DOHH2 (cell line): ENCODE measurements around the gene ANKRD33.
A peak's percentile ranks its signal among the peaks of the same experiment; 100 is the strongest.

Experiments
- H3F3A ChIP-seq: fragments of 200-600 bp; sonication (generic), shearing (Covaris generic); 2 replicates; pipeline ENCODE4 v1.6.0; 2016; ENCODE audit warnings: antibody characterized with exemption, mild to moderate bottlenecking; ENCODE audit not compliant: control insufficient read depth, insufficient read depth
- H3K27ac ChIP-seq: fragments of 200-600 bp; sonication (generic); 2 replicates; pipeline ENCODE4 v1.5.1; 2014; ENCODE audit warnings: low read depth, mild to moderate bottlenecking, low read length, moderate library complexity
- H3K27me3 ChIP-seq: fragments of 200-600 bp; sonication (generic); 2 replicates; pipeline ENCODE4 v1.6.1; 2014; ENCODE audit warnings: mild to moderate bottlenecking, low read length, mixed read lengths; ENCODE audit not compliant: control insufficient read depth
- H3K36me3 ChIP-seq: fragments of 200-600 bp; sonication (generic); 2 replicates; pipeline ENCODE4 v1.6.1; 2014; ENCODE audit warnings: mild to moderate bottlenecking, low read length, moderate library complexity, mixed read lengths; ENCODE audit not compliant: control insufficient read depth
- H3K4me1 ChIP-seq: fragments of 200-600 bp; sonication (generic); 2 replicates; pipeline ENCODE4 v1.6.1; 2014; ENCODE audit warnings: mild to moderate bottlenecking, low read length, mixed read lengths; ENCODE audit not compliant: control insufficient read depth
- H3K4me2 ChIP-seq: fragments of 200-600 bp; sonication (generic); 2 replicates; pipeline ENCODE4 v1.6.0; 2014; ENCODE audit warnings: mild to moderate bottlenecking, low read length, moderate library complexity
- H3K4me3 ChIP-seq: fragments of 200-600 bp; sonication (generic); 2 replicates; pipeline ENCODE4 v1.5.1; 2014; ENCODE audit warnings: mild to moderate bottlenecking, low read length, mixed read lengths
- H3K79me2 ChIP-seq: fragments of 200-600 bp; sonication (generic); 2 replicates; pipeline ENCODE4 v1.6.1; 2014; ENCODE audit warnings: mild to moderate bottlenecking, low read length, mixed read lengths; ENCODE audit not compliant: control insufficient read depth
- H3K9me2 ChIP-seq: fragments of 200-600 bp; sonication (generic); replicated peaks from 2 replicates; pipeline ENCODE4 v1.6.1; 2014; ENCODE audit warnings: mild to moderate bottlenecking, low read length, mixed read lengths; ENCODE audit not compliant: control insufficient read depth
- H3K9me3 ChIP-seq: fragments of 200-600 bp; sonication (generic); 2 replicates; pipeline ENCODE4 v1.6.1; 2014; ENCODE audit warnings: antibody characterized with exemption, low read length, mixed read lengths; ENCODE audit not compliant: control insufficient read depth, insufficient read depth
- H4K20me1 ChIP-seq: fragments of 200-600 bp; sonication (generic); 2 replicates; pipeline ENCODE4 v1.6.0; 2014; ENCODE audit warnings: low read depth, mild to moderate bottlenecking, antibody characterized with exemption, low read length, moderate library complexity; ENCODE audit not compliant: control insufficient read depth, insufficient read depth
- EZH2phosphoT487 ChIP-seq: fragments of 200-600 bp; sonication (generic); IDR thresholded peaks from 2 replicates; pipeline ENCODE4 v1.6.1; 2017; ENCODE audit warnings: borderline replicate concordance, mild to moderate bottlenecking, antibody characterized with exemption, low read length, moderate library complexity, mixed read lengths
- TF ChIP-seq, protein P1 (sequence below): fragments of 200-600 bp; sonication (generic); IDR thresholded peaks from one replicate; pipeline ENCODE4 v1.5.1; 2014; ENCODE audit warnings: antibody characterized with exemption, mild to moderate bottlenecking, low read depth, low read length; ENCODE audit not compliant: poor library complexity, severe bottlenecking

Gene ANKRD33

DNA sequence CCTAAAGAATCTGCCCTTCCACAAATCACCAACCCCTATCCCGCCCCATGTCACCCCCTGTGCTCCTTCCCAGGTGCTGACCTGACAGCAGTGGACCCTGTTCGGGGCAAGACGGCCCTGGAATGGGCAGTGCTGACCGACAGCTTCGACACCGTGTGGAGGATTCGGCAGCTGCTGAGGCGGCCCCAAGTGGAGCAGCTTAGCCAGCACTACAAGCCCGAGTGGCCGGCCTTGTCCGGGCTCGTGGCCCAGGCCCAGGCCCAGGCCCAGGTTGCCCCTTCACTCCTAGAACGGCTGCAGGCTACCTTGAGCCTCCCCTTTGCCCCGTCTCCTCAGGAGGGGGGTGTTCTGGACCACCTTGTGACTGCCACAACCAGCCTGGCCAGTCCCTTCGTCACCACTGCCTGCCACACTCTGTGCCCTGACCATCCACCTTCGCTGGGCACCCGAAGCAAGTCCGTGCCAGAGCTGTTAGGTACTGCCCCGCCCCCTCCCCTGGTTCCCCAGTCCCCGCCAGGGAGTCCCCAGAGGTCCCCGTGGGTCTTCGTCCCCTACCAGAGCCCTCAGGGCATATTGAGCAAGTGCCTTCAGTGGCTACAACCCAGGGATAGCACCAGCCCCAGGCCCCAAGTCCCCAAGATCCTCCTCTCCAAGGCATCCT is 2.7 kb downstream of the ANKRD33 start:
- Histone ChIP-seq H3K79me2 (no peaks in the 10 kb centered on the region), H3K36me3 (no peaks in the 10 kb centered on the region), H3K27me3 (no peaks in the 10 kb centered on the region), H3F3A (no peaks in the 10 kb centered on the region), H4K20me1 (no peaks in the 10 kb centered on the region), H3K27ac (no peak overlapping the region), H3K9me3 (no peaks in the 10 kb centered on the region), H3K4me1 (peaks cover 9% of the 10 kb centered on the region), H3K9me2 (no peaks in the 10 kb centered on the region), H3K4me2 (no peak overlapping the region), H3K4me3 (no peak overlapping the region)
- TF ChIP-seq, protein P1, sequence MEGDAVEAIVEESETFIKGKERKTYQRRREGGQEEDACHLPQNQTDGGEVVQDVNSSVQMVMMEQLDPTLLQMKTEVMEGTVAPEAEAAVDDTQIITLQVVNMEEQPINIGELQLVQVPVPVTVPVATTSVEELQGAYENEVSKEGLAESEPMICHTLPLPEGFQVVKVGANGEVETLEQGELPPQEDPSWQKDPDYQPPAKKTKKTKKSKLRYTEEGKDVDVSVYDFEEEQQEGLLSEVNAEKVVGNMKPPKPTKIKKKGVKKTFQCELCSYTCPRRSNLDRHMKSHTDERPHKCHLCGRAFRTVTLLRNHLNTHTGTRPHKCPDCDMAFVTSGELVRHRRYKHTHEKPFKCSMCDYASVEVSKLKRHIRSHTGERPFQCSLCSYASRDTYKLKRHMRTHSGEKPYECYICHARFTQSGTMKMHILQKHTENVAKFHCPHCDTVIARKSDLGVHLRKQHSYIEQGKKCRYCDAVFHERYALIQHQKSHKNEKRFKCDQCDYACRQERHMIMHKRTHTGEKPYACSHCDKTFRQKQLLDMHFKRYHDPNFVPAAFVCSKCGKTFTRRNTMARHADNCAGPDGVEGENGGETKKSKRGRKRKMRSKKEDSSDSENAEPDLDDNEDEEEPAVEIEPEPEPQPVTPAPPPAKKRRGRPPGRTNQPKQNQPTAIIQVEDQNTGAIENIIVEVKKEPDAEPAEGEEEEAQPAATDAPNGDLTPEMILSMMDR, result no peak
- no peak for TF ChIP-seq EZH2phosphoT487

- no peaks in the 10 kb centered on the region for H3K9me3 ChIP-seq
- H3K36me3 ChIP-seq, result no peaks in the 10 kb centered on the region
- no peak for TF ChIP-seq EZH2phosphoT487
- TF ChIP-seq, protein P1, result peak; percentile 41
- no peaks in the 10 kb centered on the region for H3K79me2 ChIP-seq
- H3K9me2 ChIP-seq, result no peaks in the 10 kb centered on the region
- no peak overlapping the region for H3K4me3 ChIP-seq
- H3K27me3 ChIP-seq, result 0 out of 2 replicates have a peak, but pooled peaks cover 4% of the 10 kb centered on the region
- no peaks in the 10 kb centered on the region for H4K20me1 ChIP-seq
- H3F3A ChIP-seq, result no peaks in the 10 kb centered on the region
- H3K27ac ChIP-seq, result no peak overlapping the region
- H3K4me1 ChIP-seq, result no peaks in the 10 kb centered on the region
- no peak overlapping the region for H3K4me2 ChIP-seq
Measured at GRCh38 chr12:51891843-51892242, 3.9 kb downstream of the ANKRD33 start.

- H3K9me2 ChIP-seq, result no peaks in the 10 kb centered on the region
- no peaks in the 10 kb centered on the region for H4K20me1 ChIP-seq
- TF ChIP-seq EZH2phosphoT487, result no peak
- TF ChIP-seq, protein P1, result no peak
- no peaks in the 10 kb centered on the region for H3K36me3 ChIP-seq
- H3K27ac ChIP-seq, result no peak overlapping the region
- H3F3A ChIP-seq, result no peaks in the 10 kb centered on the region
- H3K27me3 ChIP-seq, result peaks cover 8% of the 10 kb centered on the region
- H3K9me3 ChIP-seq, result no peaks in the 10 kb centered on the region
- H3K4me3 ChIP-seq, result no peak overlapping the region
- no peaks in the 10 kb centered on the region for H3K4me1 ChIP-seq
- no peak overlapping the region for H3K4me2 ChIP-seq
- no peaks in the 10 kb centered on the region for H3K79me2 ChIP-seq
Measured at GRCh38 chr12:51893786-51894185, 5.9 kb downstream of the ANKRD33 start.
